K562 (cell line): ENCODE data around the gene CHAC1. TPM values are rescaled to one million over a fixed set of nuclear protein-coding genes. Genes with fewer than 3 reads are reported as not detected.
A peak's percentile ranks its signal among the peaks of the same experiment; 100 is the strongest.

Source experiments
- ATF1 ChIP-seq, 2 experiments: fragments of 450-650 bp in 1 of 2; IDR thresholded peaks; 2 replicates each; pipeline ENCODE4 v1.6.1; 2016; ENCODE audit warnings: missing compliant biosample characterization in 1 of 2, missing genetic modification characterization in 1 of 2
- CBFA2T3 ChIP-seq: fragments of 450-650 bp; IDR thresholded peaks from 2 replicates; pipeline ENCODE4 v1.6.1; 2017
- CTCF ChIP-seq, 3 experiments: IDR thresholded peaks in 2 of 3; conservative IDR thresholded peaks in 1 of 3; 2 replicates each; pipeline ENCODE4 v1.5.1; 2011 to 2012; ENCODE audit warnings: low read length in 3 of 3, mild to moderate bottlenecking in 3 of 3, control low read depth in 2 of 3, improper control_type of control experiment in 1 of 3, inconsistent platforms in 1 of 3, low read depth in 1 of 3, mixed read lengths in 1 of 3, moderate library complexity in 1 of 3; ENCODE audit not compliant: insufficient read depth in 2 of 3
- KAT8 ChIP-seq: fragments of 450-650 bp; IDR thresholded peaks from 2 replicates; pipeline ENCODE4 v1.6.1; 2016; ENCODE audit warnings: low read depth, mild to moderate bottlenecking
- MCM3 ChIP-seq: fragments of 450-650 bp; IDR thresholded peaks from 2 replicates; pipeline ENCODE4 v1.6.1; 2016
- SNIP1 ChIP-seq: fragments of 450-650 bp; IDR thresholded peaks from 2 replicates; pipeline ENCODE4 v1.7.1; 2017; ENCODE audit warnings: low read depth, mild to moderate bottlenecking
- USF1 ChIP-seq: sonication (generic); formaldehyde crosslinking; IDR thresholded peaks from 2 replicates; pipeline ENCODE4 v1.9.0; 2022; ENCODE audit warnings: mild to moderate bottlenecking, missing genetic modification reagents
- ZNF253 ChIP-seq: fragments of 250-450 bp; sonication (Bioruptor Pico); conservative IDR thresholded peaks from 2 replicates; pipeline ENCODE4 v1.6.1; 2021; ENCODE audit warnings: mild to moderate bottlenecking
- polyA plus RNA-seq, 8 experiments: library from polyadenylated mRNA; depleted of rRNA in 4 of 8; stranded (reverse) in 5 of 8; unstranded in 3 of 8; fragments of >200 nt; fragmentation: Nextera tagmentation in 2 of 8; fragmentation: Illumina TruSeq in 1 of 8; extraction: Ambion mirVana in 2 of 8; extraction: Trizol in 1 of 8; gene quantifications; 2 replicates each; pipeline versions ENCODE4 v1.2.1 to v1.2.3, GENCODE V29; 2011 to 2014; ENCODE audit warnings: inconsistent platforms in 1 of 8, missing spikeins in 1 of 8
- total RNA-seq, 7 experiments: library from RNA; depleted of rRNA in 6 of 7; stranded (reverse); fragments of >200 nt in 6 of 7; fragmentation: Illumina TruSeq in 2 of 7; extraction: Trizol in 2 of 7; gene quantifications; 2 replicates each; pipeline versions ENCODE4 v1.2.1 to v1.2.3, GENCODE V29; 2011 to 2021; ENCODE audit warnings: low replicate concordance in 1 of 7

CHAC1 gene
- total and polyA plus RNA-seq, 9 of the 15 experiments (the other 6 are each of a cell fraction or from before 2014, with no cell fraction given) = 0.47 to 39.0 (median 7.5) TPM

- TF ChIP-seq CTCF (IDR thresholded peaks at IDR 0.05 in 2 of 3, conservative IDR thresholded peaks at IDR 0.05 in 1 of 3; ENCODE audit: insufficient read depth in 2 of 3, low read depth in 1 of 3, low read length in 3 of 3) (no peak), SNIP1 (no peak), MCM3 (no peak), USF1 (CRISPR knock-in tag) (no peak), KAT8 (no peak), CBFA2T3 (no peak), ZNF253 (no peak), ATF1 (CRISPR knock-in tag; IDR thresholded peaks at IDR 0.05) (0 out of 2 replicates have a peak, but pooled peaks have one; percentile 1), ATF1 (tag; IDR thresholded peaks at IDR 0.05) (peak; percentile 85)
These were observed at the start of gene CHAC1 (continued) for GRCh38 chr15:40952901-40953712.
